Keratinocyte (primary cell): Measurements from ENCODE around the gene LY9. TPM values are rescaled to one million over a fixed set of nuclear protein-coding genes. Genes with fewer than 3 reads are reported as not detected.
"Not testable (repeated sequence)": the region's sequence is repeated elsewhere in the genome, so short reads cannot be mapped to it uniquely, and the experiment has no call there.

Experiments used
- DNase-seq: peaks from one replicate; pipeline ENCODE4 v3.0.0-alpha.2; 2011; ENCODE audit warnings: low read depth, missing footprints, low spot score
- FAIRE-seq: peaks from 2 replicates; lab custom pipeline; 2011; peaks lifted over from hg19 to GRCh38; lab: Jason Lieb, UNC
- H2AFZ ChIP-seq: 2 replicates; pipeline ENCODE4 v1.6.0; 2012; ENCODE audit warnings: low read length, control low read depth, inconsistent platforms; ENCODE audit not compliant: control insufficient read depth
- H3K27ac ChIP-seq: 2 replicates; pipeline ENCODE4 v1.5.1; 2011; ENCODE audit warnings: low read length; ENCODE audit not compliant: control insufficient read depth, insufficient read depth
- H3K27me3 ChIP-seq: 3 replicates; pipeline ENCODE4 v1.6.0; 2011; ENCODE audit warnings: low read length; ENCODE audit not compliant: control insufficient read depth, insufficient read depth; ENCODE audit errors: extremely low read depth
- H3K36me3 ChIP-seq, 2 experiments: 2 replicates in 1 of 2; 3 replicates in 1 of 2; pipeline ENCODE4 v1.5.1; 2011; ENCODE audit warnings: low read length in 2 of 2, mild to moderate bottlenecking in 1 of 2; ENCODE audit not compliant: control insufficient read depth in 2 of 2, insufficient read depth in 2 of 2; ENCODE audit errors: extremely low read depth in 1 of 2
- H3K4me1 ChIP-seq: 3 replicates; pipeline ENCODE4 v1.5.1; 2011; ENCODE audit warnings: low read length; ENCODE audit not compliant: control insufficient read depth, insufficient read depth; ENCODE audit errors: extremely low read depth
- H3K4me2 ChIP-seq: 3 replicates; pipeline ENCODE4 v1.6.0; 2011; ENCODE audit warnings: low read depth, low read length; ENCODE audit not compliant: control insufficient read depth, insufficient read depth; ENCODE audit errors: extremely low read depth
- H3K4me3 ChIP-seq, 3 experiments: fragments of 200-600 bp in 1 of 3; sonication (generic) in 1 of 3; 2 replicates in 2 of 3; 3 replicates in 1 of 3; pipeline ENCODE4 v1.5.1; 2011 to 2016; ENCODE audit warnings: low read length in 3 of 3, mild to moderate bottlenecking in 3 of 3, control low read depth in 2 of 3, inconsistent platforms in 1 of 3, low read depth in 1 of 3, mixed read lengths in 1 of 3, mixed run types in 1 of 3, moderate library complexity in 1 of 3; ENCODE audit not compliant: control insufficient read depth in 2 of 3, insufficient read depth in 2 of 3; ENCODE audit errors: extremely low read depth in 1 of 3
- H3K79me2 ChIP-seq: 2 replicates; pipeline ENCODE4 v1.6.0; 2012; ENCODE audit warnings: low read length; ENCODE audit not compliant: control insufficient read depth, insufficient read depth
- H3K9ac ChIP-seq: 3 replicates; pipeline ENCODE4 v1.6.0; 2011; ENCODE audit warnings: low read length; ENCODE audit not compliant: control insufficient read depth, insufficient read depth; ENCODE audit errors: extremely low read depth
- H3K9me1 ChIP-seq: 3 replicates; pipeline ENCODE4 v1.6.0; 2011; ENCODE audit warnings: low read length; ENCODE audit not compliant: control insufficient read depth, insufficient read depth; ENCODE audit errors: extremely low read depth
- H3K9me3 ChIP-seq: 2 replicates; pipeline ENCODE4 v1.5.1; 2012; ENCODE audit warnings: low read depth, low read length; ENCODE audit not compliant: control insufficient read depth
- H4K20me1 ChIP-seq: 3 replicates; pipeline ENCODE4 v1.6.0; 2011; ENCODE audit warnings: low read length; ENCODE audit not compliant: control insufficient read depth, insufficient read depth; ENCODE audit errors: extremely low read depth
- CTCF ChIP-seq, 3 experiments: IDR thresholded peaks in 1 of 3; conservative IDR thresholded peaks in 1 of 3; optimal IDR thresholded peaks in 1 of 3; 2 replicates in 2 of 3; 3 replicates in 1 of 3; pipeline versions ENCODE3 to v1.5.1; 2011; ENCODE audit warnings: low read length in 3 of 3, mild to moderate bottlenecking in 3 of 3, moderate library complexity in 2 of 3, control low read depth in 1 of 3, inconsistent platforms in 1 of 3; ENCODE audit not compliant: insufficient read depth in 2 of 3; ENCODE audit errors: extremely low read depth in 1 of 3
- EZH2 ChIP-seq: IDR thresholded peaks from one replicate; pipeline ENCODE4 v1.6.1; 2012; ENCODE audit warnings: inconsistent platforms, mild to moderate bottlenecking, low read length, moderate library complexity
- dilution Hi-C: fragments of 300-500 bp; cut with MboI; formaldehyde crosslinking; loops from one replicate; pipeline ENCODE4 v1.7.0; 2020; ENCODE audit warnings: low sequenced_read_pairs; ENCODE audit not compliant: extremely low pct_ligation_motif_present
- polyA plus RNA-seq, 5 experiments: library from polyadenylated mRNA; depleted of rRNA in 3 of 5; stranded (reverse) in 3 of 5; stranded (forward) in 1 of 5; unstranded in 1 of 5; fragments of >200 nt; gene quantifications; 1 replicate in 1 of 5; 2 replicates in 3 of 5; 3 replicates in 1 of 5; pipeline versions ENCODE4 v1.2.1 to v1.2.3, GENCODE V29; 2011 to 2012; ENCODE audit warnings: missing spikeins in 2 of 5, low read depth in 1 of 5, low replicate concordance in 1 of 5

The LY9 gene
- polyA plus RNA-seq, 1 donor (not counting 4 experiments of a cell fraction or from before 2014, with no cell fraction given): not detected

DNA sequence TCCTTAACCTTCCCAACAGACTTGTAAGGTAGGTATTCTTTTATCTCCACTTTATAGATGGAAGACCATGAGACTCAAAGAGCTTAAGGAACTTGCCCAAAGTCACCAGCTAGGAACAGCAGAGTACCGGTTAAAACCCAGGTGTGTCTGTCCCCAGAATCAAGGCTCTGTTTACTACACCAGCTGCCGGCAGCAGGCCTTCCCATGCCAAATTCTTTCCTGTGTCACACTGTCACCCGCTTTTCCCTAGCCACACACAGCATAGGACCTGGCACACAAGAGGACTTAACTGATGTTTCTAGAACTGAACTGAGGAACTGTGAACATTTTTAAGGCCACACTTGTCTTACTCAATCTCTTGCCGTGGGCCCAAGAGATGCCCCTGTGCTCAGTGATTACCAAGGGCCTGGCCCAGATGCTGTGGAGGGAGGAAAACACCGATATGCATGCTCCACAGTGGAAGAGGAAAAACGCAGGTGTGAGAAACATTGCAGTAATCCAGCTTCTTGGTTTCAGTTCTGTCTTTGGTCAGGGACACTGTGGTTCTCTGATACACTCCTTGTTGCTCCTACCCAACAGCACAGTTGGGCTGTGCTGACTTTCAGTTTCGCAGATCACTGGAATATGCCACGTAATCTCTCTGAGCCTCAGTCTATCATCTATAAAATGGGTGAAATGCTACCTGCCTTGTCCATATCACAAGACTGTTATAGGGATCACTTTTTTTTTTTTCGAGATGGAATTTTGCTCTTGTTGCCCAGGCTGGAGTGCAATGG is 13.9 kb upstream of the LY9 start:
- no peak for FAIRE-seq
- no peak for DNase-seq
- dilution Hi-C loops: no loop called here
- Histone ChIP-seq H3K9me3 (no peaks in the 10 kb centered on the region), H3K36me3 (no peaks in the 10 kb centered on the region), H2AFZ (peak overlapping the region; percentile 59), H3K79me2 (no peaks in the 10 kb centered on the region), H3K4me2 (peak overlapping the region; percentile 65), H4K20me1 (no peaks in the 10 kb centered on the region), H3K27ac (peak overlapping the region; percentile 53), H3K9ac (no peak overlapping the region), H3K4me1 (peaks cover 18% of the 10 kb centered on the region), H3K4me3 (no peak overlapping the region), H3K9me1 (no peaks in the 10 kb centered on the region), H3K27me3 (no peaks in the 10 kb centered on the region)
- TF ChIP-seq EZH2: no peak
- no peak for TF ChIP-seq CTCF (optimal IDR thresholded peaks at IDR 0.05 in 1 of 3, IDR thresholded peaks at IDR 0.05 in 1 of 3, conservative IDR thresholded peaks at IDR 0.05 in 1 of 3; ENCODE audit: extremely low read depth in 1 of 3, insufficient read depth in 2 of 3, low read length in 3 of 3)

- H3K4me1 ChIP-seq: peaks cover 18% of the 10 kb centered on the region
- H3K27ac ChIP-seq, FAIRE-seq, H3K4me2 ChIP-seq, H3K79me2 ChIP-seq, H3K9me3 ChIP-seq, H3K9me1 ChIP-seq, dilution Hi-C loops, DNase-seq, H4K20me1 ChIP-seq, H3K4me3 ChIP-seq, H3K36me3 ChIP-seq, H3K9ac ChIP-seq, H3K27me3 ChIP-seq: not testable (repeated sequence)
- peak overlapping the region; percentile 46 for H2AFZ ChIP-seq
These were observed 12.8 kb upstream of the LY9 start for GRCh38 chr1:160782988-160783765.
